GM21825 (cell line): ENCODE measurements around the gene ABLIM3.

Experiments
- ATAC-seq: cut with Tn5 transposase; IDR thresholded peaks from one replicate; pipeline ENCODE4 v1.9.1; 2021; ENCODE audit warnings: mild to moderate bottlenecking, moderate library complexity; ENCODE audit not compliant: unreplicated experiment

Gene ABLIM3

DNA sequence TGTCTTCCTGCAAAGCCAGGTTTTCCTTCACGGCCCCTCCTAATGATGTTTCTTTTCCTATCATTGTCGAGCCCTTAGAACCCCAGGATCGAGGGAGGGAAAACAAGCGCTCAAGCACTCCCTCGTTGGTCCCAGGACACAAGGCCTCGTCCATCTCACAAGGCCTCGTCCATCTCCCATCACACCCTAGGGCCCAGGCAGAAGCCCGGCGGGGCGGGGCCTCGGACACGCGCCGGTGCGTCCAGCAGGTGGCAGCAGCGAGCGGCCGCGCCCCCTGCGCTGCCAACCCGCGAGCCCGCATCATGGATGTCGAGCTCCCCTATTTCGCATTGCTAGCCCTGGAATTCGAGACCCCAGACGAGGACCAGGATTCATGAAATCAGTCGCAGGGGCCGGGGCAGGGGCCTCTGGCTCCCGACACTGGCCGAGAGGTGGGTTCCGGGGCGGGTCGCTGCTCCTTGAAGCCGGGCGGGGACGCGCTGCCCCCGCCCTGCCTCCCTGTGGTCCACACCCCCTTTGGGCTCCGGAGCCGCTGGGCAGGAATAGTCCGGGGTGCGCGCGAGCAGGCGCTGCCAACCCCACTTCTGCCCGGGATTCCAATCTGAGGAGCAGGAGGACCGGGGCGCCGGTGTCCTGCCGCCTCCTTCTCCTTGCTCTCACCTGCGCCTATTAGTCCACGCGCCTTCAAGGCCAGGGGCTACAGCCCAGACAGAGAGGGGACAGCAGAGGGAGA is at the start of gene ABLIM3:
TSS of gene ABLIM3 (plus strand) at position 270 of the 733 bp plus-strand sequence. CDS start 603 bp downstream, outside the sequence.
- peak; percentile 93 for ATAC-seq

DNA sequence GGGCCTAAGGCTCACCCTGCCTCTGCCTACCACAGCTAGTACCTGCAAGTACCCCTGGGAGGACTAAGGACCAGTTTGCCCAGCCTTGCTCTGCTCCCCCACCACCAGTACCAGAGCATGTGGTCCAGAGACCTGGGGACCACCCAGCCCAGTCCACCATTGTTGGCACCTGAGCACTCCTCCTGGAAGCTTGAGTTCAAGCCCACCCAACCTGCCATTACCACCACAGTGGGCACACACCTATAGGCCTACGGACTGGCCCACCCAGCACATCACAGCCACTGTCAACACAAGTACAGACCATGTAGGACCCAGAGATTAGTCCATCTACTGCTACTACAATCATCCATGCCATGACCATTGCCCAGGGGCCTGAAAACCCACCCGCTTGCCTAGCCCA is 47.7 kb upstream of the ABLIM3 start:
- ATAC-seq = no peak

DNA sequence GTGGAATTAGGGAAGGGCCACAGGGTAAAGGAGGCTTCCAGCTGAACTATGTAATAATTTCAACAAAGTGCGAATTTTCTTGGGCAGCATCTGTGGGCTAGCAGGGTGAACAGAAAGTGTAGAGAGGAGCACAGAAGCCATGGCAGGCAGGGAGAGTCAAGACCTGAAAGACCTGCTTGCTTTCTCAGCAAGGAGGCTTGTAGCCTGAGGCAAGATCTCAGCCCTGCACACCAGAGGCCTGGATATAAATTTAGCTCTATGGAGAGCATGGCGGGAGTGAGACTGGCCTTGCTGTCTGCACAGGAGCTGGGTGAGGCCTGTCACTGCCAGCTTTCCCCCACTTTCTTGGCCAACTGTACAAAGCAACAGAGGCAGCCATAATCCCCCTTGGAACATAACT is 46.3 kb upstream of the ABLIM3 start:
- no peak for ATAC-seq

DNA sequence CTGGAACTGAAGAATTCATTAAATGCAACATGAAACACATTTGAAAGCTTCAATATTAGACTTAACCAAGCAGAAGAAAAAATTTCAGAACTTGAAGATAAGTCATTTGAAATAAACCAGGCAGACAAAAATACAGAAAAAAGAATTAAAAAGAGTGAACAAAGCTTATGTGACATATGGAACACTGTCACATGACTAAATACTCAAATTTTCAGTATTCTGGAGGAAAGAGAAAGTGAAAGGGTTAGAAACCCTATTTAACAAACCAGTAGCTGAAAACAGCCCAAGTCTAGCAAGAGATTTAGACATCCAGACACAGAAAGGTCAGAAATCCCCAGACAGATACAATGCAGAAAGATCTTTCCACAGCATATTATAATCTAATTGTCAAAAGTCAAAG is 41.4 kb upstream of the ABLIM3 start:
- no peak for ATAC-seq

DNA sequence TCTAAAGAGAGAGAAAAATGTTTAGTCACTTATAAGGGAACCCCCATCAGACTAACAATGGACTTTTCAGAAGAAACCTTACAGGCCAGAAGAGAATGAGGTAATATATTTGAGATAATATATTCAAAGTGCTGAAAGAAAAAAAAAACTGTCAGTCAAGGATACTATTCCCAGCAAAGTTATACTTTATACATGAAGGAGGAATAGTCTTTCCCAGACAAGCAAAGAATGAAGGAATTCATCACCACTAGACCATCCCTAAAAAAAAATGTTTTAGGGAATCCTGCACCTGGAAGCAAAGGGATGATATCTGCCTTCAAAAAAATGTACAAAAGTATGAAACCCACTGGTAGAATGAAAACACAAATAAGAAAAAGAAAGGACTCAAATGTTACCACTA is 41.0 kb upstream of the ABLIM3 start:
- no peak for ATAC-seq

DNA sequence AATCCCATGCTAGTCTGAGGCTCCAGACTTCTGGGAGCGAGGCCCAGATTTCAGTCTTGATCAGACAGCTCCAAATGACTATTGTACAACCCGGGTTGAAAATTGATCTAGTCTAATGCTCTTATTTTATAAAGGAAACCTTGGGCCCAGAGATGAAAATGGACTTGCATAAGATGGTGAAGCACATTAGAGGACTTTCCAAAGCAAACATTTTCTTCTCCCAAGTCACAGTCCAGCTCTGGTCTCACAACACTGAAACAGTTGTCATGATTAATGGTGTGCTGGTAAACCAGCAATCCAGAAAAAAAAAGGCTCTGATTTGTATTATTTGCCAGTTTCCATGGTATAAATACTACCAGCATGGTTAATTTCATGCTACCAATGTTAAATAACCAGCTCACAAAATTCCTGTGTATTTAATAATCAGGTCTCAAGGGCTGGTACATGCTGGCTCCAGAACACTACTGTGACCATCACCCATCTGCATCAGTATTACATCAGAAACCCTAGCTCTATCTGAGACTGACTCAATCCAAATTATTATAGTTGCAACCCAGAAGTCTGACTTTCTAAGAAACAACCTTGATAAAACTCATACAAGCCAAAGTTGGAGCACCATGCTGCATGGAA is 32.5 kb upstream of the ABLIM3 start:
- no peak for ATAC-seq

DNA sequence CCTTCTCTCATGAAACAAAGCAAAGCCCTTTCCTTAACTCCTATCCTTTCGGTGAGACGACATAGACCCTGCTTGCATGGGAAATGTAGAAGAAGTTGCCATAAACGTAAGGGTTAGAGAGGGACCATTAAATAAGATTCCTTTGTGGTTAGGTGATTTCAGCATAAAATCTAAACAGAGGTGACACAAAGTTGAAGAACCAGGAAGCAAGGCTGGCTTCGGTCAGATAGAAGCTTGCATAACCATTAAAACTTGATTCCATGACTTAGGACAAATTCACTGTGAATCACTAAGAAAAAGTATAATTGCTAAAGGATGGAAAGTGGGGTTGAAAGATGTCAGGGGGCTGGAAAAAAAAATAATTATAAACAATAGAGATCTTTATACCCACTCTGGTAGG is 30.9 kb upstream of the ABLIM3 start:
- no peak for ATAC-seq

DNA sequence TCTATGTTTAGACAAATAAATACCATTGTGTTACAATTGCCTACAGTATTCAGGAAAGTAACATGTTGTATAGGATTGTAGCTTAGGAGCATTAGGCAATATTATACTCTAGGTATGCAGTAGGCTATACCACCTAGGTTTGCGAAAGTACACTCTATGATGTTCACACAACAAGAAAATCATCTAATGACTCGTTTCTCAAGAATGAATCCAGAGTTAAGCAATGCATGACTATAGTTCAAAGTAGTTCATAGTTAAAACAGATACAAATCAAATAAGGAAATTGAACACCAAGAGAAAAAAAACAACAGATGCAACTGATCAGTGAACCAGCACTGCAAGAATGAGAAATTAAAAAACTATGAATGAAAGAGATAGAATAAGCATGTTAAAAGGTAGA is 27.6 kb upstream of the ABLIM3 start:
- ATAC-seq = no peak

DNA sequence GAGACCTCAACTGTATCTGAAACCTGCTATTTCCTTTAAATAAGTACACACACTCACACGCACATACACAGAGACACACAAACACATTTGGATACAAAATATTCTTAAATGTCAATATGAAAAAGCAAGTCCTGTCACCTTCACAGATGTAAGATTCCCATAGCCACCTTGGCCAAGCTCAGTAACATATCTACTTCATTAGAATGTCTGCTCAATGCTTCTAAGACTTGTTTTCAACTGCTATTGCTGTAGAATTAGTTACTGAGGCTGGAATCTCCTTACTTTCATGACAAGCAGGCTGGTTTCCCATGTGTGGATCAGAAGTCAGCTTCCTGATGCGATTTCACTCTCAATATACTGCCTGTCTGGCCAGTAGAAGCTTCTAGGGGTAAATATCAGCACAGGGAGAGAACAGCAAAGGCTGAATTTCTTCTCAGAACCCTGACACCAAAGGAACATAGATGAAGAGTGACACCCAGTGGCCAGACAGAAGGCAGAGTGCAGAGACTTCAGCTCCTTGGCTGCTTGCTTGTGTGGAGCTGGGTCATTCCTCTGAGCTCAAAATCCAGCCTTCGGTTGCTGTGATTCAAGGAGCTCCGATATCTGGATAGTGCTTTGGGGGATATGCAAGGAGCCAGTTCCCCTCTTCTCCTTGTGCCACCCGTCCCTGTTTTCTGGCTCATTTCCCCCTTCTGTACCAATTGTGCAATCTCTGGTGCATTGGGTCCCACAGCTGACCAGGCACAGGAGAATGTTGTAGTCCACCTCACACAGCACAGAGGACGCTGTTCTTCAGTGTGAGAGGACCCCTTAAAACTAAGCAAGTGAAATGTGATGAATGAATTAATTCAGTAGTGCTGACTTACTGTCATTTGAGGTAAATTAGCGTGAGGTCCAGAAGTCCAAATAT is 26.6 kb upstream of the ABLIM3 start:
- peak; percentile 82 for ATAC-seq

DNA sequence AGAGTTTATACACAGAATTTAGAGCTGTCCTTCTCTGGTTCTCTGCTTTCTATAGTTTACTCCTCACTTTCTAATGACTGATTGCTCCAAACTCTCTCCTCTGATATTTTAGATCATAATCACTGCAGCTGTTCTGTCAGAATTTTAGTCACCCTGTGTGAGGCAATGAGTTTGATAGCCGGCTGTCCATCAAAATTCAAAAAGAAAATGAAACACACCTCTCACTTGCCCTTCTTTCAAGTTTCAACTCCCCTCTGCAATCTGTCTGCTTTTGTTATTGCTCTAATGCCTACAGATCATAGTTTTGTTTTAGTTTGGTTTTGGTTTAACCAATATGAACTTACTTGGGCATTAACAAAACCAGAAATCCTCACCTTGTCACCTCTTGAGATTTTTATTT is 23.3 kb upstream of the ABLIM3 start:
- no peak for ATAC-seq

DNA sequence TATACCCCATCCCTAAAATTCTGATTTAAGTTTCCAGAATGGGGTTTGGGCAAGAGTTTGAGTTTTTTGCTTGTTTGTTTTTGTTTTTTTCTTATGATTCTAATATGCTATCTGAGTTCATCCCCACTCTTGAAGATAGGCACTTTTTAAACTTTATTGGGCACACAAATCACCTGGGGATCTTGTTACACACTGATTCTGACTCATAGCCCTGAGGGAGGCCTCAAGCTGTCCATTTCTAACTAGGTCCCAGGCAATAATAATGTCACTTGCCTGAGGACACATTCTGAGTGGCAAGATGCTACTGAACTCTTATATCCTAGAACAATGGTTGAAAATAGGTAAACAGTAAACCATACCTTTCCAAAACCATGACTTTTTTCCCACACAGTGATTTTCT is 22.8 kb upstream of the ABLIM3 start:
- no peak for ATAC-seq

DNA sequence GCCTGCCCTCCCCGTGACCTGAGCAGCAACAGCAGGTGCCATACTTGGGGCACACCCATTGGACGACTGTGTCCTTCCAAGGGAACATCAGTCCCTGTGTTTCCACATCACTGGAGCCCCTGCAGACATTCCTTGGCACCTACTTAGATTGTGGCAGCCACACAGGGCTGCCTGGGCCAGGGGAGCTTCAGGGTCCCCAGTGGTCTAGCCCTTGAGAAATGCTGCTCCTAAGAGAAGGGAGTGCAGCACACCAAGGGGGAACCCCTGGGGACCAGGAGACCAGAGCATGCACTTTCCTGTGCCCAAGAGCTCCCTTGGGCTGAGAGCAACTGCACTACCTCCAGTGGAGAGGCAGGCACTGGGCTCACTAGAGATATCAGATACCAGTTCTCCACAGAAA is 20.1 kb upstream of the ABLIM3 start:
- ATAC-seq = no peak

DNA sequence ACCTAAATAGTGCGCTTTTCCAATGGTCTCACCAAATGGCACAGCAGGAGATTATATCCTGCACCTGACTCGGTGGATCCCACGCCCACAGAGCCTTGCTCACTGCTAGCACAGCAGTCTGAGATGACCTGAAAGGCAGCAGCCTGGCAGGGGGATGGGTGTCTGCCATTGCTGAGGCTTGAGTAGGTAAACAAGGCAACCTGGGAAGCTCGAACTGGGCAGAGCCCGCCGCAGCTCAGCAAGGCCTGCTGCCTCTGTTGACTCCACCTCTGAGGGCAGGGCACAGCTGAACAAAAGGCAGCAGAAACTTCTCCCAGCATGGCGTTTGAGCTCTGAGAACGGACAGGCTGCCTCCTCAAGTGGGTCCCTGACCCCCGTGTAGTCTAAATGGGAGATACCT is 18.1 kb upstream of the ABLIM3 start:
- ATAC-seq = no peak

DNA sequence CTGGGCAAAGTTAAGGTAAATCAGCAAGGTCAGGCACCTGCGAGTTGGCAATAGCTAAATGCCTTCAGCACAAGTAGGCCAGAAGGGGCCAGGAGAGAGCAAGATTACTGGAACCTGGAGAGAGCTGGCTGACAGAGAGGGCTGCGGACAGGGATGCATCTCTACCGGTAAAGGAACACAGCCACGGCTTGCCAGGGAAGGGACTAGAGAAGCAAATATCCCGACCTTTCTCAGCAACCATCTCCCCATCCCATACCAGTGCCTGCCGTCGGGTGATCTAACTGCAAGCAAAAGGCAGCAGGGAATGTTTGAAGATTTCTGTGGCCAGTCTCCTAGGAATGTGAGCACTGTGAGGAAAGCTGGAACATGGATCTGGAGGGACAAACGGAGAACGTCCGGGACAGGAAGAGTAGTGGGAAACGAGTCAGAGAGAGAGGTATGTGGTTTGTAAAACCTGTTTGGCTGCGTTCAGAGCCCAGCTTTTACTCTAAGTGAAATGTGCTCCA is 15.9 kb upstream of the ABLIM3 start:
- no peak for ATAC-seq

DNA sequence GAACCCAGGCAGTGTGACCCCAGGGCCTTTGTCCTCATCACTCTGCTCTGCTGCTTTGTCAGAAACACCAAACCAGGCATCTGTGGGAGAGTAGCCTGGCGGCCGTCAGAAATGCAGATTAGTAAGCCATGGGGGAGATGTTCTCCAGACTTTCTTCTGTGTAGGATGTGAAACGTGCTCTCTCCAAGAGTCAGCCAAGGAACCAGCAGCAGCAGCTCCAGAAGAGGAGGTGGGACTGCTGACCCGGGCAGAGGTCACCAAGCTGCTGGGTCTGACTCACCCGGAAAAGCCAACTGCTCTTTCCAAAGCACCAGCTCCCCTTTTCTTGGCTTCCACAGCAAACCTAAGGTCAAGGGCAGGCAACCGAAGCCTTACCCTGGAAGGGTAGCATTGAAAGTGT is 14.4 kb upstream of the ABLIM3 start:
- no peak for ATAC-seq

DNA sequence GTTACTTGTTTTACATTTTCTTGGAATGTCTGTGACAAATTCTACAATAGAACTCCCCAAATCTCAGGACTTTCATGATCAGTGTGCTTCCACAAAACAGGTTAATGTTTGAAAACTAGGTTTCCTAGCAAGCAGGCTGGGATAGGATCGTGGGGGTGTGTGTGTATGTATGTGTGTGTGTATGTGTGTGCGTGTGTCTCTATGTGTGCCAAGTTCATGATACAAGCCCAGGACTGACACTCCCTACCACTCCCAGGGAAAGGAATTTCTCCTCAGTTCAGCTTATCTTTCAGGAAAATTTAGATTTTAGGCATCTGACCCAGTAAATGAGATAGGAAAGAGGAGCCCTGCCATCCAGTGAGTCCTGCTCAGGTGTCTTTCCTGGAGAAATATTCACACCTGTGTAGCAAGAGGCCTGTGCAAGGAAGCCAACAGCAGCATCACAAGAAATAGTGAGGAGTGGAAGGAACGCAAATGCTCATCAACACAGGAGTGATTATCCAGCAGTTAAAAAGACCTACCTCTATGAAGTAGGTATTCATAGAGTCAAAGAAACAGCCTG is 13.8 kb upstream of the ABLIM3 start:
- no peak for ATAC-seq

DNA sequence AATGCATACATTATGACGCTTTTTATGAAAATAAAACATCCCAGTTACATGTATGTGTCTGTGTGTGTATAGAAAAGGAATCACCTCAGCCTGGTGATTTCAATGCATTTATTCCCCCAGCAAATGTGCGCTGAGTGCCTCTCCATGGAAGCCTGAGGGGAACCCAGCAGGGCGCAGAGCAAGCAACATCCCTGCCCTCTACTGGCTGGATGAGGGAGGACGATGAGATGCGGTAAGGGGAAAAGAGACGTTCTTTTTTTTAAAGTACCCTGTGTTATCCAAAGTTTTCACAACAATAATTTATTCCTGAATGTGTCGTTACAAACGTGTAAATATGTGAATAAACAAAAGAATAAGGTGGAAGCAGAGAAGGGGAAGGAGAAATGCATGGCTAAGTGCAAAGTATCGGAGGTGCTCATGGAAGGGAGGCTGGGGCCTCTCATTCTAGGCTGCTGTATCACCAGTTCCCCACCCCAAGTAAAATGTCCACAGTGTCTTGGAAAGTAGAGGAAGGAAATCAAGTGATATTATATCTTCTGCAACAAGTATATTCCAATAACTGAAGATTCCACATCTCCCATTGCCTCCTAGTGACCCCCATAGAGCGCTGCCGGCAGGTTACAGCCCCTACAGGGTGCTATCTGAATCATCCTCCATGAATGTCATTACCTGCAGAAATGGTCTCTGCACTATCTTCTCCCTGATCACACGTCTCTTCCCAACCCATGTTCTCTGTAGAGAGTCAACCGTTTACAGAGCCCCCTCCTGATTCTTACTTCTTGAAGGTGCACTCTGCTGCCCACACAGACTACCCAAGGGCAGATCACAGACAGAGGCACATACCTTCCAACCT is 13.0 kb upstream of the ABLIM3 start:
- peak; percentile 65 for ATAC-seq

DNA sequence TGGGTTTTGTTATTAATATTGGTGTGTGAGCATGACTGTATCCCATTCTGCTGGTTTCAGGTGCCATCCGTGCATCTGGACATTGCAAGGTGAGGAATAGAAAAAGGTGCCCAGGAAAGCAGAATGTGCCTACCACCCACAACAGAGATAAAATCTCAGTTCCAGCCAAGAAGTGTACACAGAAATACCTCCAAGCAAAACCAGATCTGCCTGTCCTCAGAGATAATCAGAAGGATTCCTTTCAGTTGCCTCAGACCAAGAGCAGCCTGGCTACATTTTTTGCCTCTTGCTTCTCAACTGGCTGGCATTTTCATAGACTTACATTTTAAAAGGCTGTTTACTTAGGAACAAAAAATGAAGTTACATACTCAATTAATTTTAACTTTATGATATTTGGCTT is 12.1 kb upstream of the ABLIM3 start:
- ATAC-seq = no peak

DNA sequence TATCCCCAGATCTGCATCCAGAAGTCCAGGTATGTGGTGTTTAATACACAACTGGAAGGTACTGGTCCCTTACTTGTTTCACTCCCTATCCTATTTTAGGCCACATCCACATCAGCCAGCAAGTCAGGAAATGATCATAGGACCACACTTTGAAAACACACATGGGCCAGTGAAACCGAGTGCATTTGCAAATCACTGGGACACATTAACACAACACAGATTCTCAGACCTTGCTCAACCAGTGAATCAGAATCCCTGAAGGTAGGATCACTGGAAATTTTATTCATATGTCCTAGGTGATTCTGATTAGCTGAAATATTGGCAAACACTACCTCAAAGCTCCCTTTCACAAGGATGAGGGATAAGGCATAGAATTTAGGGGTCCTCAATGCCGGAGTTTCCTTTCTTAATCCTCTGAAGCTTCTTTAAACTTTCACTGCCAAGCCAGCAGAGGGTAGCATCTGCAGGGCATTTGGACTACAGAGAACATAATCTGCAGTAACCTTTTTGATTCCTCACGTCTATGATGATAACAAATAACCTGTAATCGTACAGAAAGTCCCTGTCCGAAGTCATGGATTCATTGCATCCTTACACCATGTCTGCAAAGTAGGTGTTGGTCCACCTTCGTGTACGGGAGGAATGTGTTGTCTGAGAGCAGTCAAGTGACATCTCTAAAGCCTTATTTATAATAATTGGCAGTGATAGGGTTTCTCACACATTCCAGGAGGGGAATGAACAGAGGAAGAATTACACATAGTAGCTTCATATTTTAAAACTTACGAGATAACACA is 11.0 kb upstream of the ABLIM3 start:
- no peak for ATAC-seq

DNA sequence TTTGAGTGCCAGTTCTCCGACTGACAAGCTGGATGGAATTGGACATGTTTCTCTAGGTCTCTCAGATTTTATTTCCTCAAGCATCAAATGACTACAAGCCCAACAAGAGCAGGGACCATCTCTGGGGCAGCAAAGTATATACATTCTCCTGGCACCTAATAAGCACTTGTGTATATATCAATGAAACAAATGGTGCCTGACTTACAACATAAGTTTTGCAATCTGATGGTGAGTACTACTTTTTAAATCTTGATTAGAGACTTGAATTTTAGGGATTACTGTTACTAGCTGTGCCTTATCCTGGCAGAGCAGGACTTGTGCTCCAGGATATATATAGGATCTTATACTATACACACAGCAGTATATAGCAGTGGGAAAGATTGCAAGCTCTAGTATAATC is 8.8 kb upstream of the ABLIM3 start:
- ATAC-seq = no peak
